K562 (cell line): ENCODE measurements around the gene RNF187. TPM values are rescaled to one million over a fixed set of nuclear protein-coding genes. Genes with fewer than 3 reads are reported as not detected.

Experiments
- ATAC-seq: fragments of 200-7000 bp; cut with Tn5 transposase; 3 replicates; pipeline ENCODE4 v1.9.1; 2020; ENCODE audit warnings: moderate library complexity
- BruUV-seq: library from RNA; stranded (reverse); fragments of 400-500 nt; replicated peaks from 2 replicates; lab custom pipeline; 2021; lab: Mats Ljungman, UMichigan
- CTCF ChIA-PET: fragments of 300-600 bp; formaldehyde crosslinking; extraction: SDS; loops from one replicate; lab custom pipeline; 2021; ENCODE audit warnings: low intra/inter-chr PET ratio; lab: Yijun Ruan, JAX
- POLR2A ChIA-PET: fragments of 300-600, 350-650 bp; sonication (Branson Sonifier 250); formaldehyde crosslinking; extraction: SDS; loops from one replicate; lab custom pipeline; 2021; ENCODE audit warnings: antibody characterized with exemption, inconsistent platforms; lab: Yijun Ruan, JAX
- DNase-seq, 4 experiments: peaks; one replicate each; pipeline versions ENCODE4 v3.0.0 to v3.0.0-alpha.2; 2011 to 2018; ENCODE audit warnings: low spot score in 3 of 4, mixed read lengths in 3 of 4; ENCODE audit errors: extremely low read depth in 1 of 4
- FAIRE-seq: peaks from 2 replicates; lab custom pipeline; 2011; peaks lifted over from hg19 to GRCh38; lab: Jason Lieb, UNC
- H2AFZ ChIP-seq: 2 replicates; pipeline ENCODE4 v1.6.0; 2011; ENCODE audit warnings: low read depth, low read length, control low read depth, inconsistent platforms
- H3K27ac ChIP-seq: fragments of 200-600 bp; 3 replicates; pipeline ENCODE4 v1.8.0; 2011; ENCODE audit warnings: low read depth, mild to moderate bottlenecking, control low read depth, inconsistent platforms, low read length, moderate library complexity, mixed read lengths; ENCODE audit errors: extremely low read depth
- H3K27me3 ChIP-seq, 2 experiments: fragments of 300-600 bp in 1 of 2; 2 replicates in 1 of 2; 3 replicates in 1 of 2; pipeline versions ENCODE4 v1.6.0 to v1.8.0; 2011; ENCODE audit warnings: inconsistent platforms in 2 of 2, low read length in 2 of 2, mild to moderate bottlenecking in 1 of 2, mixed read lengths in 1 of 2, moderate library complexity in 1 of 2; ENCODE audit not compliant: control insufficient read depth in 2 of 2, insufficient read depth in 2 of 2
- H3K36me3 ChIP-seq: fragments of 300-600 bp; 3 replicates; pipeline ENCODE4 v1.8.0; 2011; ENCODE audit warnings: mild to moderate bottlenecking, low read length, inconsistent platforms; ENCODE audit not compliant: control insufficient read depth, insufficient read depth
- H3K4me1 ChIP-seq, 2 experiments: fragments of 200-600 bp in 1 of 2; replicated peaks in 1 of 2; 2 replicates in 1 of 2; 3 replicates in 1 of 2; pipeline versions ENCODE4 v1.5.1 to v1.8.0; 2011; ENCODE audit warnings: inconsistent platforms in 2 of 2, low read length in 2 of 2, mild to moderate bottlenecking in 1 of 2, mixed read lengths in 1 of 2, moderate library complexity in 1 of 2; ENCODE audit not compliant: control insufficient read depth in 2 of 2, insufficient read depth in 2 of 2
- H3K4me2 ChIP-seq: 2 replicates; pipeline ENCODE4 v1.6.1; 2011; ENCODE audit warnings: low read length, control low read depth, inconsistent platforms, mixed read lengths; ENCODE audit not compliant: insufficient read depth
- H3K4me3 ChIP-seq: fragments of 200-600 bp; sonication (generic), shearing (Covaris generic); 2 replicates; pipeline ENCODE4 v1.5.1; 2016; ENCODE audit warnings: control low read depth, inconsistent platforms
- H3K79me2 ChIP-seq: fragments of 200-600 bp; 3 replicates; pipeline ENCODE4 v1.8.0; 2011; ENCODE audit warnings: low read length, inconsistent platforms; ENCODE audit not compliant: control insufficient read depth, insufficient read depth
- H3K9ac ChIP-seq, 2 experiments: 2 replicates each; pipeline versions ENCODE4 v1.6.0 to v1.6.1; 2011; ENCODE audit warnings: low read depth in 2 of 2, low read length in 2 of 2, control low read depth in 1 of 2, inconsistent platforms in 1 of 2, mild to moderate bottlenecking in 1 of 2, mixed read lengths in 1 of 2; ENCODE audit not compliant: insufficient read depth in 1 of 2
- H3K9me1 ChIP-seq: one replicate; pipeline ENCODE4 v1.6.0; 2011; ENCODE audit warnings: inconsistent platforms, mild to moderate bottlenecking, low read length, moderate library complexity; ENCODE audit not compliant: control insufficient read depth, insufficient read depth
- H3K9me3 ChIP-seq: replicated peaks from 2 replicates; pipeline ENCODE4 v1.5.1; 2011; ENCODE audit warnings: low read depth, low read length, inconsistent platforms; ENCODE audit not compliant: control insufficient read depth, insufficient read depth
- H4K20me1 ChIP-seq: replicated peaks from 2 replicates; pipeline ENCODE4 v1.6.1; 2011; ENCODE audit warnings: low read length, inconsistent platforms, mixed read lengths; ENCODE audit not compliant: control insufficient read depth, insufficient read depth
- CCAR2 ChIP-seq: fragments of 200-400 bp; formaldehyde crosslinking; IDR thresholded peaks from 2 replicates; pipeline ENCODE4 v1.6.1; 2017; ENCODE audit warnings: mild to moderate bottlenecking, low read depth, low read length
- FOXP1 ChIP-seq: sonication (generic); formaldehyde crosslinking; IDR thresholded peaks from 2 replicates; pipeline ENCODE4 v1.8.0; 2022; ENCODE audit warnings: mild to moderate bottlenecking, missing genetic modification reagents
- MITF ChIP-seq: IDR thresholded peaks from 2 replicates; pipeline ENCODE4 v1.6.1; 2014; ENCODE audit warnings: antibody characterized with exemption
- NR1H2 ChIP-seq: sonication (generic); formaldehyde crosslinking; IDR thresholded peaks from 2 replicates; pipeline ENCODE4 v1.4.0; 2020; ENCODE audit warnings: mild to moderate bottlenecking, missing genetic modification reagents
- POLR3A ChIP-seq: IDR thresholded peaks from 2 replicates; pipeline ENCODE4 v1.6.1; 2011; ENCODE audit warnings: borderline replicate concordance, mild to moderate bottlenecking, moderate library complexity; ENCODE audit not compliant: insufficient read length, insufficient read depth; ENCODE audit errors: extremely low read depth
- PRMT5 ChIP-seq: sonication (generic); formaldehyde crosslinking; IDR thresholded peaks from 2 replicates; pipeline ENCODE4 v1.5.0; 2020; ENCODE audit warnings: missing genetic modification reagents
- PYGO2 ChIP-seq: fragments of 450-650 bp; IDR thresholded peaks from 2 replicates; pipeline ENCODE4 v1.6.1; 2016; ENCODE audit warnings: mild to moderate bottlenecking, missing genetic modification characterization, moderate library complexity, missing compliant biosample characterization
- STAT5A ChIP-seq: IDR thresholded peaks from 2 replicates; pipeline ENCODE4 v1.6.1; 2012; ENCODE audit warnings: low read length, inconsistent platforms, borderline replicate concordance
- TCF7L2 ChIP-seq: fragments of 150-350 bp; IDR thresholded peaks from 2 replicates; pipeline ENCODE4 v1.6.1; 2016; ENCODE audit warnings: low read depth, mild to moderate bottlenecking, low read length, moderate library complexity
- ZNF124 ChIP-seq: sonication (generic); formaldehyde crosslinking; IDR thresholded peaks from 2 replicates; pipeline ENCODE4 v1.8.1; 2022; ENCODE audit warnings: missing genetic modification reagents
- ZNF146 ChIP-seq: IDR thresholded peaks from one replicate; pipeline ENCODE4 v1.6.1; 2018; ENCODE audit warnings: missing compliant biosample characterization; ENCODE audit not compliant: unreplicated experiment
- ZNF408 ChIP-seq: fragments of 250-450 bp; sonication (Bioruptor Pico); IDR thresholded peaks from 2 replicates; pipeline ENCODE4 v1.4.0; 2020; ENCODE audit warnings: low read depth, mild to moderate bottlenecking, moderate library complexity
- ZNF445 ChIP-seq: fragments of 250-450 bp; sonication (Bioruptor Pico); IDR thresholded peaks from 2 replicates; pipeline ENCODE4 v1.4.0; 2020; ENCODE audit warnings: low read depth, mild to moderate bottlenecking, moderate library complexity
- ZNF57 ChIP-seq: fragments of 450-650 bp; formaldehyde crosslinking; IDR thresholded peaks from 2 replicates; pipeline ENCODE4 v1.4.0; 2020; ENCODE audit warnings: mild to moderate bottlenecking, moderate library complexity
- ZNF584 ChIP-seq: fragments of 200-800 bp; sonication (Bioruptor generic); IDR thresholded peaks from 2 replicates; pipeline ENCODE4 v1.6.1; 2016; ENCODE audit warnings: low read depth, mild to moderate bottlenecking, missing genetic modification characterization, missing compliant biosample characterization
- ZNF79 ChIP-seq: fragments of 250-450 bp; sonication (Bioruptor Pico); IDR thresholded peaks from 2 replicates; pipeline ENCODE4 v1.4.0; 2020; ENCODE audit warnings: low read depth, mild to moderate bottlenecking, moderate library complexity
- WGBS: fragments of 100-300 bp; shearing (Covaris generic); methylation state at CpG from one replicate; pipeline ENCODE4 v1.1.6; 2016; ENCODE audit warnings: low coverage, mixed read lengths; ENCODE audit not compliant: insufficient coverage; ENCODE audit errors: missing lambda C conversion rate; 5-methylcytosine and 5-hydroxymethylcytosine counted together
- in situ Hi-C: fragments of 300-500 bp; cut with MboI; formaldehyde crosslinking; loops from 4 replicates; pipeline ENCODE4 v1.15.0; 2018; ENCODE audit warnings: inconsistent platforms, mixed read lengths
- intact Hi-C: fragments of 100-400 bp; cut with micrococcal nuclease; formaldehyde crosslinking; loops from 2 replicates; pipeline ENCODE4 v1.14.2; 2022
- polyA plus RNA-seq, 8 experiments: library from polyadenylated mRNA; depleted of rRNA in 4 of 8; stranded (reverse) in 5 of 8; unstranded in 3 of 8; fragments of >200 nt; fragmentation: Nextera tagmentation in 2 of 8; fragmentation: Illumina TruSeq in 1 of 8; extraction: Ambion mirVana in 2 of 8; extraction: Trizol in 1 of 8; gene quantifications; 2 replicates each; pipeline versions ENCODE4 v1.2.1 to v1.2.3, GENCODE V29; 2011 to 2014; ENCODE audit warnings: inconsistent platforms in 1 of 8, missing spikeins in 1 of 8
- total RNA-seq, 7 experiments: library from RNA; depleted of rRNA in 6 of 7; stranded (reverse); fragments of >200 nt in 6 of 7; fragmentation: Illumina TruSeq in 2 of 7; extraction: Trizol in 2 of 7; gene quantifications; 2 replicates each; pipeline versions ENCODE4 v1.2.1 to v1.2.3, GENCODE V29; 2011 to 2021; ENCODE audit warnings: low replicate concordance in 1 of 7
- TF ChIP-seq, protein P1 (sequence below): fragments of 250-450 bp; sonication (Bioruptor Pico); IDR thresholded peaks from 2 replicates; pipeline ENCODE4 v1.8.0; 2022; ENCODE audit warnings: moderate library complexity, mild to moderate bottlenecking, inconsistent platforms
- TF ChIP-seq, protein P2 (sequence below): sonication (generic); formaldehyde crosslinking; IDR thresholded peaks from 2 replicates; pipeline ENCODE4 v1.8.0; 2022; ENCODE audit warnings: missing genetic modification reagents, mild to moderate bottlenecking, borderline replicate concordance

The RNF187 gene
- total and polyA plus RNA-seq, 9 of the 15 experiments (the other 6 are each of a cell fraction or from before 2014, with no cell fraction given): 2.3 to 119 (median 41.9) TPM

GRCh38 chr1:228512781-228513198 lies 25.6 kb downstream of the RNF187 start:
- in situ Hi-C loops: loop anchor here (5.0 to 10.0 kb wide), 3 partner anchors 50 to 288 kb away; no protein-coding TSS in a partner anchor
- WGBS: 13% methylated on average over 4 of the region's 4 CpGs
- H3K27me3 ChIP-seq: no peaks in the 10 kb centered on the region
- peaks cover 14% of the 10 kb centered on the region for H3K9me3 ChIP-seq
- H3K4me3 ChIP-seq: no peak overlapping the region
- BruUV-seq: no TSS peak
- peak overlapping the region; percentile 71 for H3K4me2 ChIP-seq
- H3K79me2 ChIP-seq: no peaks in the 10 kb centered on the region
- FAIRE-seq: no peak
- H3K36me3 ChIP-seq: no peaks in the 10 kb centered on the region
- H3K27ac ChIP-seq: peak overlapping the region; percentile 69
- no peak; the same call in 1 of the 3 replicates for ATAC-seq
- intact Hi-C loops: loop anchor here (1.0 kb wide), 2 partner anchors 40 to 55 kb away; a partner anchor contains a TSS
- DNase-seq: no peak
- H2AFZ ChIP-seq: peak overlapping the region; percentile 4; the same call in 1 of the 2 replicates
- ChIA-PET CTCF (interaction anchor here (0.7 to 0.9 kb wide), 2 partner anchors 53 to 299 kb away, joined by 3 read pairs; no protein-coding TSS in a partner anchor), POLR2A (interaction anchor here (0.8 to 4.9 kb wide), 10 partner anchors 8 to 302 kb away, joined by 3 to 52 read pairs (median 4); a partner anchor contains a TSS)
- H4K20me1 ChIP-seq: no peaks in the 10 kb centered on the region
- H3K9ac ChIP-seq: peak overlapping the region; percentile 5 to 61; a peak in 3 of 4 replicates
- peaks cover 48 to 49% of the 10 kb centered on the region in 2 experiments for H3K4me1 ChIP-seq
- no peaks in the 10 kb centered on the region for H3K9me1 ChIP-seq
- TF ChIP-seq ZNF584 (CRISPR knock-in tag) (no peak), CCAR2 (no peak), NR1H2 (CRISPR knock-in tag) (peak; percentile 54; the same call in 1 of the 2 replicates), ZNF408 (CRISPR knock-in tag) (no peak), TCF7L2 (no peak), ZNF124 (CRISPR knock-in tag) (no peak), STAT5A (no peak), POLR3A (no peak), ZNF79 (CRISPR knock-in tag) (no peak), ZNF57 (CRISPR knock-in tag) (no peak), PRMT5 (CRISPR knock-in tag) (no peak), ZNF146 (CRISPR knock-in tag) (no peak), MITF (no peak), FOXP1 (no peak), PYGO2 (no peak), ZNF445 (no peak)
- TF ChIP-seq, protein P1, sequence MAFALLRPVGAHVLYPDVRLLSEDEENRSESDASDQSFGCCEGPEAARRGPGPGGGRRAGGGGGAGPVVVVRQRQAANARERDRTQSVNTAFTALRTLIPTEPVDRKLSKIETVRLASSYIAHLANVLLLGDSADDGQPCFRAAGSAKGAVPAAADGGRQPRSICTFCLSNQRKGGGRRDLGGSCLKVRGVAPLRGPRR: no peak
- TF ChIP-seq, protein P2, sequence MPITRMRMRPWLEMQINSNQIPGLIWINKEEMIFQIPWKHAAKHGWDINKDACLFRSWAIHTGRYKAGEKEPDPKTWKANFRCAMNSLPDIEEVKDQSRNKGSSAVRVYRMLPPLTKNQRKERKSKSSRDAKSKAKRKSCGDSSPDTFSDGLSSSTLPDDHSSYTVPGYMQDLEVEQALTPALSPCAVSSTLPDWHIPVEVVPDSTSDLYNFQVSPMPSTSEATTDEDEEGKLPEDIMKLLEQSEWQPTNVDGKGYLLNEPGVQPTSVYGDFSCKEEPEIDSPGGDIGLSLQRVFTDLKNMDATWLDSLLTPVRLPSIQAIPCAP (CRISPR knock-in tag): no peak
